Keratinocyte (primary cell): Measurements from ENCODE around the gene KMT5B.

Experiments
- CTCF ChIP-seq, 3 experiments: IDR thresholded peaks in 1 of 3; conservative IDR thresholded peaks in 1 of 3; optimal IDR thresholded peaks in 1 of 3; 2 replicates in 2 of 3; 3 replicates in 1 of 3; pipeline versions ENCODE3 to v1.5.1; 2011; ENCODE audit warnings: low read length in 3 of 3, mild to moderate bottlenecking in 3 of 3, moderate library complexity in 2 of 3, control low read depth in 1 of 3, inconsistent platforms in 1 of 3; ENCODE audit not compliant: insufficient read depth in 2 of 3; ENCODE audit errors: extremely low read depth in 1 of 3
- EZH2 ChIP-seq: IDR thresholded peaks from one replicate; pipeline ENCODE4 v1.6.1; 2012; ENCODE audit warnings: inconsistent platforms, mild to moderate bottlenecking, low read length, moderate library complexity

DNA sequence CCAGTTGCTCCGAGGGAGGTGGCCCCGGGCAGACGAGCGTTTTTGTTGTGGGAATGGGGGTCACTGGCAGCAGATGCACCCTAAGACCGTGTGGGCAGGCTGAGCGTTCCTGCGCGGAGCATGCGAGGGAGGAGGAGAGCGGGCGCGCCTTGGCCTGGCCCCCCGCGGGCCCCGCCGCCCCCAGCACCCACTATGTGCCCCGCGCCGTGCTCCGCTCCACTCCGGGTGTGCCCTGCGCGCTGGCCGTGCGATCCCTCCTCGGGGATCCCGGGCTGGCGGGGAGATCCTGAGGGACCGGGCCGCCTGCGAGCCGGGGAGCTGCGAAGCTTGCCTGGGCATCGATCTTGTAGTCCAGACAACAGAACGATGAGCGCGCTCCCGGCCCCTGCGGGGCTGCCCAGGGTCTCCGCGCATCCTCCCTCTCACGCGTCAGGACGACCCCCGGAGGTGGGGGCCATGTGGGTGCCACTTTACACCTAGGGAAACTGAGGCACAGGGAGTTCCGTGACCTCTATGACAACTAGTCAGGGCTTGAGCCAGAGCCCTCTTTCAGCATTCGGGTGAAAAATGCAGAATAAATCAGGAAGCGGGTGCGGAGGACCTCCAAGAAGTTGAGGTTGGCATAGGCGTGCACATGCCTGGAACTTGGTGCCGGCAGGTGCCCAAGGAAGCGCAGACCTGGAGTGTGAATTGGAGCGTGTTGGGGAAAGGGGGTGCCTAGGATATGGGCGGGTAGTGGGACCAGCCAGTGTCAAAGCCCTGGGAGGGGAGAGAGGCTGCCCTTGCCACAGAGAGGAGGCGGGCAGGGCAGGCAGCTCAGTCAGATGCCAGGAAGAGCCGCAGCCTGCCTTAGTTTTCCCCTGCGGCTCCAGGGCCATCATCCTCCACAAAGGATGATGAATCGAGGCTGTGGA lies 1.3 kb upstream of the KMT5B start:
- no peak for TF ChIP-seq CTCF (optimal IDR thresholded peaks at IDR 0.05 in 1 of 3, IDR thresholded peaks at IDR 0.05 in 1 of 3, conservative IDR thresholded peaks at IDR 0.05 in 1 of 3; ENCODE audit: extremely low read depth in 1 of 3, insufficient read depth in 2 of 3, low read length in 3 of 3)
- TF ChIP-seq EZH2: no peak
